ENCODE measurements around the gene FAF1.
"Not testable (repeated sequence)": the region's sequence is repeated elsewhere in the genome, so short reads cannot be mapped to it uniquely, and the experiment has no call there.

The FAF1 gene

DNA sequence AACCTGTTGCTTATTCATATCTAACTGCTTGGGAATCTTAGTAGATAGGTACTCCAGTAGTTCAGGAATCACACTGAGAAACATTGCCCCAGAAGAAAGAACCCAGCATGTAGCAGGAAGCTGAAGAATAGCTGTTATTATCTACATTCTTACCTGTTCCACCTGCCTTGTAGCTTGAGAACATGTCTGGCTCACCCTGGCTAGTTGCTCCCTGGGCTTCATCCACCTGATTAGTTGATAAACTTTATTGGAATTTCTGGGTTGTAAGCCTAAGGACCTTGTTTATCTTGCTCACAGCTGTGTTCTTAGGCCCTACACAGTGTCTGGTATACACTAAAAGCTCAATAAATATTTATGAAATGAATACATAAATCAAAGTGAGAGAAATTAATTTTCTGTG is 430.6 kb downstream of the FAF1 start:
- no peak for DNase-seq (ENCODE audit: low spot score)
- Histone ChIP-seq H3K4me3 (no peak overlapping the region), H3K27ac (no peak overlapping the region)
- TF ChIP-seq, protein P1, sequence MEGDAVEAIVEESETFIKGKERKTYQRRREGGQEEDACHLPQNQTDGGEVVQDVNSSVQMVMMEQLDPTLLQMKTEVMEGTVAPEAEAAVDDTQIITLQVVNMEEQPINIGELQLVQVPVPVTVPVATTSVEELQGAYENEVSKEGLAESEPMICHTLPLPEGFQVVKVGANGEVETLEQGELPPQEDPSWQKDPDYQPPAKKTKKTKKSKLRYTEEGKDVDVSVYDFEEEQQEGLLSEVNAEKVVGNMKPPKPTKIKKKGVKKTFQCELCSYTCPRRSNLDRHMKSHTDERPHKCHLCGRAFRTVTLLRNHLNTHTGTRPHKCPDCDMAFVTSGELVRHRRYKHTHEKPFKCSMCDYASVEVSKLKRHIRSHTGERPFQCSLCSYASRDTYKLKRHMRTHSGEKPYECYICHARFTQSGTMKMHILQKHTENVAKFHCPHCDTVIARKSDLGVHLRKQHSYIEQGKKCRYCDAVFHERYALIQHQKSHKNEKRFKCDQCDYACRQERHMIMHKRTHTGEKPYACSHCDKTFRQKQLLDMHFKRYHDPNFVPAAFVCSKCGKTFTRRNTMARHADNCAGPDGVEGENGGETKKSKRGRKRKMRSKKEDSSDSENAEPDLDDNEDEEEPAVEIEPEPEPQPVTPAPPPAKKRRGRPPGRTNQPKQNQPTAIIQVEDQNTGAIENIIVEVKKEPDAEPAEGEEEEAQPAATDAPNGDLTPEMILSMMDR (IDR thresholded peaks at IDR 0.05), result no peak

DNA sequence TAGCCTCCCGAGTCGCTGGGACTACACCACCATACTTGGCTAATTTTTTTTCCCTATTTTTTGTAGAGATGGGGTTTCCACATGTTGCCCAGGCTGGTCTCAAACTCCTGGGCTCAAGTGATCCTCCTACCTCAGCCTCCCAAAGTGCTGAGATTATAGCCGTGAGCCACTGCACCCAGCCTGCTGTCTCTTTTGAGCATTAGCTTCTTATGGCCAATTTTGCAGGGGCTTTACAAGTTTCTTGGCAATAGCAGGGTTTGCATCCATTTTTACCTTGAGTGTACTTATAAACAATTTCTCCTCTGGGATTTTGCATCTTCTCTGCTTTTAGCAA is 432.1 kb downstream of the FAF1 start:
- H3K4me3 ChIP-seq; H3K27ac ChIP-seq; DNase-seq (ENCODE audit: low spot score): not testable (repeated sequence)

DNA sequence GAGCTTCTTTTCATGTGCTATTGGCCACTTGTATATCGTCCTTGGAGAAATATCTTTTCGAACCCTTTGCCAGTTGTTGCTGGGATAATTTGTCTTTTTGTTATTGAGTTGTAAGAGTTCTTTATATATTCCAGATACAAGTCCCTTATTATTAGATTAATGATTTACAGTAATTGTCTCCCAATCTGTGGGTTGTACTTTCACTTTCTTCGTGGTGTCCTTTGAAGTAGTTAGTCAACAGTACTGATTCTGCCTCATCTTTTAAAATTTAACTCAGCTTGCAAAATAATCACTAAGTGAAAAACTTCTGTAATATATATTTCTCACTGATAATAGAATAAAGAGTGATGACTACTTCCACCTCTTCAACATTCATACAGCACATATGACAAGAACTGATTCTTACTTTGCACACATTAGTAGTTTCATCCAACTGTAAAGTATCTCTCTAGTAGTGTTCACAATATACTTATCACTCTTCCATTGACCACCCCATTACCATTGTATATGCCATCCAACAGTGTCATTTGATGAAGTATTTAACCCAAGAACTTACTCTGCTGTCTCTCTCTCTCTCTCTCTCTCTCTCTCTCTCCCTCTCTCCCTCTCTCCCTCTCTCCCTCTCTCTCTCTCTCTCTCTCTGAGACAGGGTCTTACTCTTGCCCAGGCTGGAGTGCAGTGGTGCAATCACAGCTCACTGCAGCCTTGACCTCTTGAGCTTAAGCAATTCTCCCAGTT is 432.6 kb downstream of the FAF1 start:
- DNase-seq (ENCODE audit: low spot score), result no peak
- TF ChIP-seq, protein P1 (IDR thresholded peaks at IDR 0.05), result no peak
- no peak overlapping the region for H3K4me3 ChIP-seq
- no peak overlapping the region for H3K27ac ChIP-seq

- H3K27ac ChIP-seq, result no peak overlapping the region
- no peak overlapping the region for H3K4me3 ChIP-seq
- TF ChIP-seq, protein P1 (IDR thresholded peaks at IDR 0.05), result no peak
- no peak for DNase-seq (ENCODE audit: low spot score)
Observed at GRCh38 chr1:50526431-50526830, 433.6 kb downstream of the FAF1 start.

DNA sequence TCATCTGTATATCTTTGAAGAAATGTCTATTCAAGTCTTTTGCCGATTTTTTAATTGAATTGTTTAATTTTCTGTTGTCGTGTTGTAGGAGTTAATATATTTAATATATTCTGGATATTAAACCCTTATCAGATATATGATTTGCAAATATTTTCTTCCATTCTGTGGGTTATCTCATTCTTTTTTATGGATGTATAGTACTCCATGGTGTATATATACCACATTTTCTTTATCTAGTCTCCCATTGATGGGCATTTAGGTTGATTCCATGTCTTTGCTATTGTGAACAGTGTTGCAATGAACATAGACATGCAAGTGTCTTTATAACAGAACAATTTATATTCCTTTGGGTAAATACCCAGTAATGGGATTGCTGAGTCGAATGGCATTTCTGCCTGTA is 436.5 kb downstream of the FAF1 start:
- no peak overlapping the region for H3K27ac ChIP-seq
- DNase-seq (ENCODE audit: low spot score), result no peak
- no peak overlapping the region for H3K4me3 ChIP-seq
- TF ChIP-seq, protein P1 (IDR thresholded peaks at IDR 0.05), result no peak

DNA sequence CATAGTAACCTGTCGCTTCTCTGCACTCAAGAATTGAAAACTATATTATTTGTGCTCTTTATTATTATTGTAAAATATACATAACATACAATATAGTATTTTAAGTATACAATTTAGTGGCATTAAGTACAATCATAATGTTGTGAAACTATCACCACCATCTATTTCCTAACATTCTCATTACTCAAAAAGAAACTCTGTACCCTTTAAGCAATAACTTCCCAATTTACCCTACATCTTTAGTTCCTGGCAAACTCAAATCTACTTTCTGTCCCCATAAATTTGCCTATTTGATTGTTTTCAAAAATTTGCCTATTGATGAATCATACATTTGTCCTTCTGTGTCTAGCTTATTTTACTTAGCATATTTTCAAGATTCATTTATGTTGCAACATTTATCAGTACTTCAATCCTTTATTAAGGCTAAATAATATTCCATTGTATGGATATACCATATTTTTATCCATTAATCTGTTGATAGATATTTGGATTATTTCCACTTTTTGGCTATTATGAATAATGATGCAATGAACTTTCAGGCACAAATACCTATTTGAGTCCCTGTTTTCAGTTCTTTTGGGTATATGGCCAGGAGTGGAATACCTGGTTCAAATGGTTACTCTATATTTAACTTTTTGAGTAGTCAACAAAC is 437.2 kb downstream of the FAF1 start:
- Histone ChIP-seq H3K4me3 (no peak overlapping the region), H3K27ac (no peak overlapping the region)
- DNase-seq (ENCODE audit: low spot score), result no peak
- TF ChIP-seq, protein P1 (IDR thresholded peaks at IDR 0.05), result no peak

- no peak overlapping the region for H3K27ac ChIP-seq
- TF ChIP-seq, protein P1 (IDR thresholded peaks at IDR 0.05), result no peak
- DNase-seq (ENCODE audit: low spot score), result no peak
- no peak overlapping the region for H3K4me3 ChIP-seq
Observed at GRCh38 chr1:50521703-50522102, 438.4 kb downstream of the FAF1 start.

Measured in coronary artery (tissue), 2 donors.